ENCODE results near the gene RBM25.

DNA sequence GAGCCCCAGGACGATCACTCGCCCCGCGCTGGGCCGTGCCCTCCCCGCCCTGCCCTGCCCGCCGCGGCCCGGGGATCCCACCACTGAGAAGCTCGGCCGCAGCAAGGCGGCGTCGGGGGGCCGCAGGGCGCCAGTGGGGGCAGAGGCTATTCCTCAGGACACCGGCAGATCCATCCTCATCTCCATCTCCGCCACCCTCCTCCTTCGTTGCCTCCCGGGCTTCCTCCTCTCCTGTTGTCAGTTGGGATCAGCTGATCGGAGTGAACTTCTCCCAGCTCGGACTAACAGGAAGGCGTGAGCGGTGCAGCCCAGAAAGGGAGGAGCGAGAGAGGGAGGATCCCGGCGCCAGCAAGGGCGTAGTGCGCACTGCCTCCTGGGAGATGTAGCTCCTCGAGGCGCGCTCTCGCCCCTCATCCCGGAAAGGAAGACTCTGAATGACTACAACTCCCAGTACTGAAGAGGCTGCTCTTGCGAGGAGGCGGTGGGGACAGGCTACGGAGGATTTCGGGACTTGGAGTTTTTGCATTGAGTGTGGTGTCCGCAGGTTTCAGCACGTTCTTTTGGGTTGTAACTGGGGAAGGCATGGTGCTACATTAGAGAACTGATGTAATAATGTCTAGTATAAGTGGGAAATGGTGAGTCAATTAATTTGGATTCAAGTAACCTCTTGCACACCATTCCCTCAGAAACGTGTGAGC lies 31.3 kb upstream of the RBM25 start, which contains the start of gene ZFYVE1:
- TF ChIP-seq EZH2 (IDR thresholded peaks at IDR 0.05; ENCODE audit: insufficient read depth, poor library complexity, severe bottlenecking), result no peak
- no peak for TF ChIP-seq EZH2phosphoT487 (IDR thresholded peaks at IDR 0.05; ENCODE audit: insufficient read depth, low read depth)

Data from GM23248 (cell line).